GM21360 (cell line): ENCODE measurements around the gene PIGW.

Source experiments
- ATAC-seq: cut with Tn5 transposase; IDR thresholded peaks from one replicate; pipeline ENCODE4 v1.9.1; 2021; ENCODE audit warnings: mild to moderate bottlenecking, moderate library complexity; ENCODE audit not compliant: unreplicated experiment

The PIGW gene

GRCh38 chr17:36534840-36535668 lies at the start of gene PIGW, which contains the start of gene MYO19:
Gene PIGW (plus strand): TSS chr17:36534987. CDS start chr17:36537102, 2,115 bp downstream.
Gene MYO19 (minus strand): TSS chr17:36534868. CDS start chr17:36532538, 2,330 bp downstream.
- peak; percentile 67 for ATAC-seq

GRCh38 chr17:36485027-36485426 lies 49.8 kb upstream of the PIGW start:
- ATAC-seq = no peak

GRCh38 chr17:36485805-36486203 lies 49.0 kb upstream of the PIGW start:
- no peak for ATAC-seq

GRCh38 chr17:36486204-36487194 lies 48.3 kb upstream of the PIGW start, which contains the start of gene ZNHIT3:
Gene ZNHIT3 (plus strand): TSS chr17:36486681. CDS start chr17:36486700, 19 bp downstream.
- peak; percentile 85 for ATAC-seq

- ATAC-seq = no peak
Observed at GRCh38 chr17:36493956-36494355, 40.8 kb upstream of the PIGW start.

GRCh38 chr17:36494674-36495073 lies 40.1 kb upstream of the PIGW start:
- no peak for ATAC-seq

- ATAC-seq = no peak
Observed at GRCh38 chr17:36495076-36495578, 39.7 kb upstream of the PIGW start.

GRCh38 chr17:36496018-36496789 lies 38.6 kb upstream of the PIGW start:
- ATAC-seq = no peak

GRCh38 chr17:36498155-36498554 lies 36.6 kb upstream of the PIGW start:
- ATAC-seq = no peak

- ATAC-seq = no peak
Observed at GRCh38 chr17:36498560-36499300, 36.1 kb upstream of the PIGW start.

- ATAC-seq = no peak
Observed at GRCh38 chr17:36500745-36501225, 34.0 kb upstream of the PIGW start.

- no peak for ATAC-seq
Observed at GRCh38 chr17:36501351-36501750, 33.4 kb upstream of the PIGW start.

- ATAC-seq = no peak
Observed at GRCh38 chr17:36501963-36502362, 32.8 kb upstream of the PIGW start.

GRCh38 chr17:36503456-36504155 lies 31.2 kb upstream of the PIGW start:
- ATAC-seq = no peak

GRCh38 chr17:36504156-36504545 lies 30.6 kb upstream of the PIGW start:
- no peak for ATAC-seq

GRCh38 chr17:36505171-36505570 lies 29.6 kb upstream of the PIGW start:
- no peak for ATAC-seq

GRCh38 chr17:36506249-36506826 lies 28.4 kb upstream of the PIGW start:
- ATAC-seq = no peak

- no peak for ATAC-seq
Observed at GRCh38 chr17:36506831-36507230, 28.0 kb upstream of the PIGW start.

GRCh38 chr17:36507266-36507665 lies 27.5 kb upstream of the PIGW start:
- ATAC-seq = no peak
